Activated naive CD8-positive, alpha-beta T cell treated with anti-CD3 and anti-CD28 coated beads, Interleukin-2, amount 10 ng/mL, durations not matched to agents 7 days and 5 days (primary cell): ENCODE results near the gene OBSL1. TPM values are rescaled to one million over a fixed set of nuclear protein-coding genes. Genes with fewer than 3 reads are reported as not detected.

ENCODE experiments used
- ATAC-seq: fragments of 150-1000 bp; cut with Tn5 transposase; one replicate; pipeline ENCODE4 v1.10.0; 2021; ENCODE audit warnings: low read depth, moderate library complexity
- POLR2A ChIA-PET: fragments of 350-600 bp; sonication (Branson Sonifier 250); formaldehyde crosslinking; loops from one replicate; lab custom pipeline; 2021; ENCODE audit warnings: antibody characterized with exemption; lab: Charles Lee
- DNase-seq: peaks from one replicate; pipeline ENCODE4 v3.0.0; 2021
- H3K27ac Mint-ChIP-seq: one replicate; pipeline ENCODE4 v1.8.0; 2022; ENCODE audit warnings: mild to moderate bottlenecking, mixed read lengths
- H3K27me3 Mint-ChIP-seq: one replicate; pipeline ENCODE4 v1.8.0; 2022; ENCODE audit warnings: mild to moderate bottlenecking, moderate library complexity, mixed read lengths
- H3K36me3 Mint-ChIP-seq: one replicate; pipeline ENCODE4 v1.8.0; 2021; ENCODE audit warnings: mild to moderate bottlenecking, mixed read lengths
- H3K4me1 Mint-ChIP-seq: one replicate; pipeline ENCODE4 v1.8.0; 2021; ENCODE audit warnings: mixed read lengths
- H3K4me3 Mint-ChIP-seq: one replicate; pipeline ENCODE4 v1.8.0; 2022; ENCODE audit warnings: mild to moderate bottlenecking, moderate library complexity, mixed read lengths
- H3K9me3 Mint-ChIP-seq: one replicate; pipeline ENCODE4 v1.8.0; 2021; ENCODE audit warnings: mixed read lengths
- microRNA-seq: library from miRNA; unstranded; fragments of <30 nt; microRNA quantifications from one replicate; pipeline ENCODE4 v1.2.0, GENCODE V29; 2022
- total RNA-seq, 2 experiments: library from RNA; stranded (reverse); gene quantifications; one replicate each; pipeline ENCODE4 v1.2.3, GENCODE V29; 2021

The OBSL1 gene
- total RNA-seq, 2 experiments from 2014 or later: not detected

DNA sequence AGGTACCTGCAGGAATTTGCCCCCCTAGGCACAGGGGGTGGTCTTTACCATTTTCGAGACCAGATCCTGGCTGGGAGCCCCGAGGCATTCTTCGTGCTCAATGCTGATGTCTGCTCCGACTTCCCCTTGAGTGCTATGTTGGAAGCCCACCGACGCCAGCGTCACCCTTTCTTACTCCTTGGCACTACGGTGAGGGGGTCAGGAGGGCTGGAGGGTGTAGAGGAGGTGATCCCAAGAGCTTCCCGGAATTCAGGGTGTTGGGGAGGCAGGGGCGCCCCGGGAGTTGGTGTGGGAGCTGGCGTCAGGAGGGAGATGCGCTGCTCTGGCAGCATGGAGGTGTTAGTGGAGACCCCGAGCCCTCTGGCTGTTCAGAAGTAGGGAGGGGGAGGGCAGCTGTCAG, 69.5 kb downstream of the OBSL1 start:
- peaks cover 18% of the 10 kb centered on the region for H3K4me1 Mint-ChIP-seq
- H3K4me3 Mint-ChIP-seq: no peak overlapping the region
- H3K36me3 Mint-ChIP-seq: peaks cover 4% of the 10 kb centered on the region
- no peak for ATAC-seq
- H3K27ac Mint-ChIP-seq: no peak overlapping the region
- H3K27me3 Mint-ChIP-seq: peaks cover 11% of the 10 kb centered on the region
- POLR2A ChIA-PET: no interaction called here
- no peak for DNase-seq
- no peaks in the 10 kb centered on the region for H3K9me3 Mint-ChIP-seq

Small RNA genes within 50 kb of the gene (microRNA-seq; reads per million reads assigned to microRNA genes)
- gene MIR3132: 3.5 reads per million

Other genes with a start within 250 kb of the OBSL1 start
- not detected for gene RESP18, start 238.8 kb downstream of the OBSL1 start, total RNA-seq
- gene DNPEP, start 183.6 kb downstream of the OBSL1 start, total RNA-seq: 10 to 100 TPM; 63.2 to 69.0 TPM
- not detected for gene DES, start 153.2 kb downstream of the OBSL1 start, total RNA-seq
- 10 to 100 TPM; 18.1 to 23.6 TPM for gene SPEG, start 136.7 kb downstream of the OBSL1 start, total RNA-seq
- gene GMPPA, start 72.6 kb downstream of the OBSL1 start, total RNA-seq: 10 to 100 TPM; 31.3 to 32.6 TPM
- gene ASIC4, start 57.1 kb downstream of the OBSL1 start, total RNA-seq: under 1 TPM; 0.08 to 0.09 TPM
- 1 to 10 TPM; 7.7 to 8.1 TPM for gene CHPF, start 27.7 kb downstream of the OBSL1 start, total RNA-seq
- gene TMEM198, start 27.5 kb downstream of the OBSL1 start, total RNA-seq: 1 to 10 TPM in 1 of 2 experiments, under 1 TPM in 1; 0.85 to 1.1 TPM
- not detected for gene INHA, start 771 bp upstream of the OBSL1 start, total RNA-seq
- 10 to 100 TPM; 36.3 to 37.5 TPM for gene STK11IP, start 26.3 kb upstream of the OBSL1 start, total RNA-seq
- gene SLC4A3, start 56.1 kb upstream of the OBSL1 start, total RNA-seq: not detected